Mucosa of gallbladder (tissue), 1 donor: ENCODE results near the gene CAMKV. TPM values are rescaled to one million over a fixed set of nuclear protein-coding genes. Genes with fewer than 3 reads are reported as not detected.
"Not testable (repeated sequence)": the region's sequence is repeated elsewhere in the genome, so short reads cannot be mapped to it uniquely, and the experiment has no call there.

Experiments used
- DNase-seq: peaks from one replicate; pipeline ENCODE4 v3.0.0-alpha.2; 2020; ENCODE audit warnings: low spot score
- total RNA-seq: library from RNA; stranded (reverse); gene quantifications from one replicate; pipeline ENCODE4 v1.2.1, GENCODE V29; 2021
- donor health status: DM: no; HTN: no; CAD: no.

The CAMKV gene
- 0.09 TPM for total RNA-seq

- no peak for DNase-seq
Measured at GRCh38 chr3:49869525-49870126, at the start of gene CAMKV. Gene CAMKV (minus strand): TSS chr3:49869906. CDS start chr3:49862388, 7,518 bp downstream.

GRCh38 chr3:49917806-49918590 is 48.3 kb upstream of the CAMKV start:
- not testable (repeated sequence) for DNase-seq

DNA sequence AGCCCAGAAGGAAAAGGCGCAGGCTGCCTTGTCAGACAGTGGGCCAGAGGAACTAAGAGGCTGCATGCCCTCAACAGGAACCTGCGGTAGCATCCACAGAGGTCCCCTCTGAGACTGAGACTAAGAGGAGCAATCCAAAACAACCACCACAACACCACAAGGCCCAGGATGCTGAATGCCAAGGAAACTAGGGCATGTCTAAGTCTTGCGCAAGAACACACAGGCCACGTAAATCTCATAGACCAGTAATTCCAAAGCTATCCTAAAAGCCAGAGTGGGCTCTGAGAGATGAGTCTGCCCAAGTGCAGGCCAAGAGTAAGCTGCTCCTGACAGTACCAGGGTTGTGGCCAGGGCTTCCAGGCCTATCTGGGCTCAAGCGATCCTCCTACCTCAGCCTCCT is 47.0 kb upstream of the CAMKV start:
- no peak for DNase-seq

- DNase-seq = no peak
Measured at GRCh38 chr3:49914906-49915305, 45.2 kb upstream of the CAMKV start.

DNA sequence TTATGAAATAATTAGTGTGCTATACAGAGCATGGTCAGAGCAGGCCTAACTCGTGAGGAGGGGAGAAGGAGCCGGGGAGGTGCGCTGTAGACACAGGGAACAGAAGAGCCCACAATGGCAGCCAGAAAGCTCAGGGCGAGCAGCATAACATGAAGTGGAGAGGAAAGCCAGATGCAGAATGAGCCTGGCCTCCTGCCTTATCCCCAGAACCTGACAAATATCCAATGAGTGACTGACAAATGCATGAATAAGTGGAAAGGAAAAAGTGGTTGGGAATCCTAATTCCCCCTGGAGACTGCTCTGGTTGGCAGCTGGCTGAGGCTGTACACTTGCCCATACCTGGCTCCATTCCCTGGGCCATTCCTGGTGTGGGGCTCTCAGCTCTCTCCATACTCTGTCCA is 43.2 kb upstream of the CAMKV start:
- no peak for DNase-seq

DNA sequence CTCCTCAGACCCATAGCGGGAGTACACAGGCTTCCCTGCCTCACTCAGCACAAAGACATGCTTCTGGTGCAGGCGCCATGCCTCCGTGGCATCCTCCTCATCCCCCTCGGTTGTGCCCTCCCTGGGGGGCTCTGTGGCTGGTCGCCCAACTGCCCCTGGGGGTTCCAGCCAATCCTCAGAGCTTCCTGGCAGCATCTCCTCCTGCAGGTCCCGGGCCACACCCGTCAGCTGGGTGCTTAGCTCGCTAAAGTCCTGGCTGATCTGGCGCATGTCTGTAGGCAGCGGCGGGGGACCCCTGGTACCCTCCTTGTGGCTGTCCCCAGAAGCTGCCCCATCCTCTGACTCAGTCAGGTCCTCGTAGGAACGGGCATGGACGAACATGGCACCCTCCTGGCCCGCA is 41.9 kb upstream of the CAMKV start:
- DNase-seq = no peak

DNA sequence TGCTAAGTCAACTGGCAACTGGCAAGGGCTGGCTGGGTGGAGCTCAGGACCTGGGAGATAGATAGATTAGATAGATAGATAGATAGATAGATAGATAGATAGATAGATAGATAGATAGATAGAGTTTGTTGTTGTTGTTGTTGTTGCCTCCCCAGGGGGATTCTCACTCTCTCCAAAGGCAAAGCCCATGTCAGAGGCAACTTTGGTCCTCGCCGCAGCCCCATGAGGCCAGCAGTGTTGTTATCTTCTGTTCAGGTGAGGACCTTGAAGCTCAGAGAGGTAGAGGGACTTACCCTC is 41.4 kb upstream of the CAMKV start:
- DNase-seq = no peak

GRCh38 chr3:49910409-49911123 is 40.9 kb upstream of the CAMKV start:
- DNase-seq = no peak

- no peak for DNase-seq
Measured at GRCh38 chr3:49908373-49909199, 38.9 kb upstream of the CAMKV start.

GRCh38 chr3:49906073-49906743 is 36.5 kb upstream of the CAMKV start:
- DNase-seq = peak; percentile 64

DNA sequence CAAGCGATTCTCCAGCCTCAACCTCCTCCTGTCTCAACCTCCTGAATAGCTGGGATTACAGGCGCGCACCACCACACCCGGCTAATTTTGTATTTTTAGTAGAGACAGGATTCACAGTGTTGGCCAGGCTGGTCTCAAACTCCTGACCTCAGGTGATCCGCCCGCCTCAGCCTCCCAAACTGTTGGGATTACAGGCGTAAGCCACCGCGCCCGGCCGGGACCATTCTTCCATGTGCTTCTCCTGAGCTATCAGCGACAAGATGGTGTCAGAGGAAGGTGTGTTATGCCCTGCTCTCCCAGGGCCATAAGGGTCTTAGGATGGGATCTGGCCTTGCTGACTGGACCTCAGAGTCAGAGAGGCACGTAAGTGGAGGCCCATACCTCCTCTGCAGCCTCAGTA is 34.7 kb upstream of the CAMKV start:
- not testable (repeated sequence) for DNase-seq

- peak; percentile 87 for DNase-seq
Measured at GRCh38 chr3:49903451-49904424, 34.0 kb upstream of the CAMKV start, which contains the start of gene MST1R. Gene MST1R (minus strand): TSS chr3:49903873. CDS start chr3:49903609, 264 bp downstream.

DNA sequence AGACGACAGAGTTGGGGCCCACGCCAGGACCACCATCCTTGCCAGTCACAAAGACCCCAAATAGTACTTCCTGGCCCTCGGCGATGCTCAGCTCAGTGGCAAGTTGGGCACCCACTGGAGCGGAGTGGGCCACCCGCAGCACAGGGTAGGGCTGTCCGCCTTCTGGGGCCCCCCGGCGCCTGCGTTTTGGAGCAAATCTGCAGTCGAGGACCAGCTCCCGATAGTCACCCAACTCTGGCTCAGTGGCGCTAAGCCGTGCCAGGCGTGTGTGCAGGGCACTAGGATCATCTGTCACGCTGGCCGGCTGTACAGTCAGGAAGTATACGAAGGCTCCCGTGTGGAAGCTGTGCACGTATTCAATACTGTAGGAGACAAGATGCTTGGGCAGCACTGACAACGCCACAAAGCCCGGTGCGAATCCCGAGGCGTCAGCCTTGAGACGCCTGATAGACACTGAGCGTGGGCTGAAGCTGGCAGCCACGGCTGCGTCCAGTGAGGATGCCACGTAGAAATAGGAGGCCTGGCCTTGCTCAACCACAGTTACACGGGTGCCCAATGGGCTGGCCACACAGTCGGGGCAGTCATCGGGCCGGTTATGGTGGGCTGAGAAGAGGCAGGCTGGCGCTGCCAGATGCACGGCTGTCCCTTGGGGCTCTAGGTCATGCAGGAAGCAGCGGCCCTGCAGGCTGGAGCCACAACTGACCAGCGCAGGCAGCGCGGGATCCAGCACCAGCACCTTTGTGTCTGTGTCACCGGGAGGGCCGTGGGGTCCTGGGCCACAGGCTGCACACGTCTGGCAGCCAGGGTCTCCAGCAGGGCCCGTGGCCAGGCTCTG is 33.0 kb upstream of the CAMKV start:
- no peak for DNase-seq

DNA sequence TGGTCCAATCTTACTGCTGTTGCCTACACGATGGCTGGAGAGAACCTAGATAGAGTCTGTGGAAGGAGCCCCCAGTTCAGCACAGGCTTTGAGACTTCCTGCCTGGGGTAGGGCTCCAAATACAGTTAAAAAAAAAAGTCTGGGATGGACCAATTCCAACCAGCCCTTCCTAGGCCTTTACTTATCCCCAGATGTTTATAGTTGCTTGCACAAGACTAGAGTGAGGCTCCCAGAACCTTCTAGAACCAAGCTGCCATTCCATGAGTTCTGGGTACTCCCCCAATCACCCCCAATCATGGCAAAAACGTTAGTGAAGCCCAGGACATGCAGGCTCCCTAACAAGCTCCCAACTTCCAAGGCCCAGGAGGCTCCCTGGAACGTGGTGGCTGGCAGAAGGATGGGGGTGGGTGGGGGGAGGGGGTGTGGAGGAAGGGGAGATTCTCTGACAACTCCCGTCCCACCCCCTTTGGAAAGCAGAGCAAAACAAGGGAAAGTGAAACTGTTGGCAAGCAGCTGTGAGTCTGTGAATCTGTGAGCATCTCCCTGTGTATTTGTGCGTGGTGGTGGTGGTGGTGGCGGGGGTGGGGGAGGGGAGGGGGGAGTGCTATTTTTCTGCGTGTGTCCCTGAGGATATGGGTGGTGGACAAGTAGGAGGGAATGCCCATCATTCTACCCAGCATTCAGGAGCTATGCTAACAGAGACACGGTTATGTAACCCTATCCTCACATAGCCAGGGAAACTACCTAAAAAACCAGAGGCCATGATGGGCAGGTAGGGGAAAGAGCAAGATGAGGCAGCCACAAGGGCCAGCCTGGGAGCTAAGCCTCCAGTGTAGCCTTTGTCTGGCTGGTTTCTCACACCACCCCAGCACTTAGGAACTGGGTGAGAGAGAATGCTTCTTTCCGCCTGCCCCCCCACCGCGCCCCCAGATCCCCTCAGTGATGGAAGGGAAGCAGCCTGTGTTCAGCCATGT is 31.9 kb upstream of the CAMKV start:
- DNase-seq = no peak

- peak; percentile 82 for DNase-seq
Measured at GRCh38 chr3:49900491-49901153, 30.9 kb upstream of the CAMKV start.

- no peak for DNase-seq
Measured at GRCh38 chr3:49899815-49900214, 30.1 kb upstream of the CAMKV start.

GRCh38 chr3:49898991-49899390 is 29.3 kb upstream of the CAMKV start:
- DNase-seq = no peak

DNA sequence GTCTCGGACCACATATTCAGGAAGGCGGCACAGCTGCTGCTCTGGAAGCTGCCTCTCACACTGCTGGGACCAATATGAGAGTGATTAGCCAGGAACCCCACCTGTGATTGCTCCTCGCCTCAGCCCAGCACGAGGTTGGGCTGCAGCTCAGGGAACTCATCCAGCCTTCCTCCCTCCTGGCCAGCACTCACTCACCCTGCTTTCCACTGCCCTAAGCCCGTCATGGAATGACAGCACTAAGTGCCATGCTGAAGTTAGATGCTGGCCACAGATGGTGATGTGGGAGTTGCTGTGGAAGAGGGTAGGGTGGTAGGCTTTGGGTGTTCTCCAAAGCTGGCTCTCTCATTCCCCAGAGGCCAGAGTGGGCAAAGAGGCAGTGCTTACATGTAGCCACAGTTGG is 26.6 kb upstream of the CAMKV start:
- no peak for DNase-seq
